T-helper 1 cell treated with Interleukin-12 subunit alpha and Interleukin-12 subunit beta and Interleukin-4 antibody, amounts not matched to agents 30 μg/mL and 1 μg/mL, for 36 hours (primary cell): ENCODE measurements around the gene SCD.
"Not testable (repeated sequence)": the region's sequence is repeated elsewhere in the genome, so short reads cannot be mapped to it uniquely, and the experiment has no call there.

Experiments
- H3K27ac Mint-ChIP-seq: one replicate; pipeline ENCODE4 v1.8.0; 2021; ENCODE audit warnings: mild to moderate bottlenecking, mixed read lengths
- H3K27me3 Mint-ChIP-seq: one replicate; pipeline ENCODE4 v1.8.0; 2021; ENCODE audit warnings: low read depth, mixed read lengths
- H3K36me3 Mint-ChIP-seq: one replicate; pipeline ENCODE4 v1.8.0; 2021; ENCODE audit warnings: low read depth, mixed read lengths
- H3K4me1 Mint-ChIP-seq: one replicate; pipeline ENCODE4 v1.8.0; 2021; ENCODE audit warnings: low read depth, mixed read lengths
- H3K4me3 Mint-ChIP-seq: one replicate; pipeline ENCODE4 v1.8.0; 2021; ENCODE audit warnings: mild to moderate bottlenecking, moderate library complexity, mixed read lengths
- H3K9me3 Mint-ChIP-seq: one replicate; pipeline ENCODE4 v1.8.0; 2021; ENCODE audit warnings: mixed read lengths

Gene SCD

DNA sequence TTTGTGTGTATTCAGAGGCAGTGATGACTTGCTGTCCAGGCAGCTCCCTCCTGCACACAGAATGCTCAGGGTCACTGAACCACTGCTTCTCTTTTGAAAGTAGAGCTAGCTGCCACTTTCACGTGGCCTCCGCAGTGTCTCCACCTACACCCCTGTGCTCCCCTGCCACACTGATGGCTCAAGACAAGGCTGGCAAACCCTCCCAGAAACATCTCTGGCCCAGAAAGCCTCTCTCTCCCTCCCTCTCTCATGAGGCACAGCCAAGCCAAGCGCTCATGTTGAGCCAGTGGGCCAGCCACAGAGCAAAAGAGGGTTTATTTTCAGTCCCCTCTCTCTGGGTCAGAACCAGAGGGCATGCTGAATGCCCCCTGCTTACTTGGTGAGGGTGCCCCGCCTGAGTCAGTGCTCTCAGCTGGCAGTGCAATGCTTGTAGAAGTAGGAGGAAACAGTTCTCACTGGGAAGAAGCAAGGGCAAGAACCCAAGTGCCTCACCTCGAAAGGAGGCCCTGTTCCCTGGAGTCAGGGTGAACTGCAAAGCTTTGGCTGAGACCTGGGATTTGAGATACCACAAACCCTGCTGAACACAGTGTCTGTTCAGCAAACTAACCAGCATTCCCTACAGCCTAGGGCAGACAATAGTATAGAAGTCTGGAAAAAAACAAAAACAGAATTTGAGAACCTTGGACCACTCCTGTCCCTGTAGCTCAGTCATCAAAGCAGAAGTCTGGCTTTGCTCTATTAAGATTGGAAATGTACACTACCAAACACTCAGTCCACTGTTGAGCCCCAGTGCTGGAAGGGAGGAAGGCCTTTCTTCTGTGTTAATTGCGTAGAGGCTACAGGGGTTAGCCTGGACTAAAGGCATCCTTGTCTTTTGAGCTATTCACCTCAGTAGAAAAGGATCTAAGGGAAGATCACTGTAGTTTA lies 15.8 kb downstream of the SCD start:
- H3K4me3 Mint-ChIP-seq, result no peak overlapping the region
- peaks cover 41% of the 10 kb centered on the region for H3K4me1 Mint-ChIP-seq
- no peaks in the 10 kb centered on the region for H3K27me3 Mint-ChIP-seq
- peak overlapping the region; percentile 21 for H3K27ac Mint-ChIP-seq
- no peaks in the 10 kb centered on the region for H3K9me3 Mint-ChIP-seq
- H3K36me3 Mint-ChIP-seq, result peaks cover 53% of the 10 kb centered on the region

DNA sequence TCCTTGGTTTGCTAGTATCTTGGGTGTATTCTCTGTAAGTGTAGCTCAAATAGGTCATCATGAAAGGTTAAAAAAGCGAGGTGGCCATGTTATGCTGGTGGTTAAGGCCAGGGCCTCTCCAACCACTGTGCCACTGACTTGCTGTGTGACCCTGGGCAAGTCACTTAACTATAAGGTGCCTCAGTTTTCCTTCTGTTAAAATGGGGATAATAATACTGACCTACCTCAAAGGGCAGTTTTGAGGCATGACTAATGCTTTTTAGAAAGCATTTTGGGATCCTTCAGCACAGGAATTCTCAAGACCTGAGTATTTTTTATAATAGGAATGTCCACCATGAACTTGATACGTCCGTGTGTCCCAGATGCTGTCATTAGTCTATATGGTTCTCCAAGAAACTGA lies 17.1 kb downstream of the SCD start:
- no peaks in the 10 kb centered on the region for H3K27me3 Mint-ChIP-seq
- no peaks in the 10 kb centered on the region for H3K9me3 Mint-ChIP-seq
- no peak overlapping the region for H3K4me3 Mint-ChIP-seq
- peaks cover 37% of the 10 kb centered on the region for H3K4me1 Mint-ChIP-seq
- H3K27ac Mint-ChIP-seq, result no peak overlapping the region
- H3K36me3 Mint-ChIP-seq, result peaks cover 49% of the 10 kb centered on the region

DNA sequence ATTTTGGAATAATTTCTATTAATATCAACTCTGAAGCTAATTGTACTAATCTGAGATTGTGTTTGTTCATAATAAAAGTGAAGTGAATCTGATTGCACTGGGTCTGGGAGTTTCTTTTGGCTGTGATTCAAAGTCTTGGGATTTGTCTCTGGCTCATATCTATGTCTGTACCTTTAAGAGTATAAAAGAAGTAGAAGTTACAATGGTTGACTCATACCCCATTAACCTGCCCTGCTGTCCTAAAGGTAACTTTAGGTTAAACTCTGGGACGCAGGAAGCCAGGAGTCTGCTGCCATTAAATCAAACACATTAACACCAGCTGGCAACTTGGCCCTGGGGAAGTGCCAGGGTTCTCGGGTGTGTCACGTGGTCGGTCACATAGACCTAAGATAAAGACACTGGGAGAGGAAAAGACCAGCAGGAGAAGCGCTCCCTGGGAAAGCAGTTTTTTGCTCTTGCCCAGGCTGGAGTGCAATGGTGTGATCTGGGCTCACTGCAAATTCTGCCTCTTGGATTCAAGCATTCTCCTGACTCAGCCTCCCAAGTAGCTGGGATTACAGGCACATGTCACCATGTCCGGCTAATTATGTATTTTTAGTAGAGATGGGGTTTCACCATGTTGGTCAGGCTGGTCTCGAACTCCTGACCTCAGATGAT lies 17.8 kb downstream of the SCD start:
- peaks cover 42% of the 10 kb centered on the region for H3K36me3 Mint-ChIP-seq
- peaks cover 39% of the 10 kb centered on the region for H3K4me1 Mint-ChIP-seq
- no peak overlapping the region for H3K4me3 Mint-ChIP-seq
- peak overlapping the region; percentile 12 for H3K27ac Mint-ChIP-seq
- H3K9me3 Mint-ChIP-seq, result no peaks in the 10 kb centered on the region
- H3K27me3 Mint-ChIP-seq, result no peaks in the 10 kb centered on the region

DNA sequence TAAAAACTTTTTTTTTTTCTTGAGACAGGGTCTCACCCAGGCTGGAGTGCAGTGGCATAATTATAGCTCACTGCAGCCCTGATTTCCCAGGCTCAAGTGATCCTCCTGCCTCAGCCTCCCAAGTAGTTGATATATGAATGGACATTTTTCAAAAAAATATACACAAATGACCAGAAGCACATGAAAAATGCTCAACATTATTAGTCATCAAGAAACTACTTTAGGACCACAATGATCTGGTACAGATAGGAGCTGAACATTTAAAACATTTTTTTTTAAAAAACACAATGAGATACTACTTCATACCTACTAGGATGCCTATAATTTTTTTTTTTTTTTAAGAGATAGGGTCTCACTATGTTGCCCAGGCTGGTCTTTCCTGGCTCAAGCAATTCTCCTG lies 21.7 kb downstream of the SCD start:
- H3K36me3 Mint-ChIP-seq, result peaks cover 9% of the 10 kb centered on the region
- peaks cover 39% of the 10 kb centered on the region for H3K4me1 Mint-ChIP-seq
- H3K27me3 Mint-ChIP-seq, result no peaks in the 10 kb centered on the region
- no peaks in the 10 kb centered on the region for H3K9me3 Mint-ChIP-seq
- H3K27ac Mint-ChIP-seq, result no peak overlapping the region
- H3K4me3 Mint-ChIP-seq, result no peak overlapping the region

DNA sequence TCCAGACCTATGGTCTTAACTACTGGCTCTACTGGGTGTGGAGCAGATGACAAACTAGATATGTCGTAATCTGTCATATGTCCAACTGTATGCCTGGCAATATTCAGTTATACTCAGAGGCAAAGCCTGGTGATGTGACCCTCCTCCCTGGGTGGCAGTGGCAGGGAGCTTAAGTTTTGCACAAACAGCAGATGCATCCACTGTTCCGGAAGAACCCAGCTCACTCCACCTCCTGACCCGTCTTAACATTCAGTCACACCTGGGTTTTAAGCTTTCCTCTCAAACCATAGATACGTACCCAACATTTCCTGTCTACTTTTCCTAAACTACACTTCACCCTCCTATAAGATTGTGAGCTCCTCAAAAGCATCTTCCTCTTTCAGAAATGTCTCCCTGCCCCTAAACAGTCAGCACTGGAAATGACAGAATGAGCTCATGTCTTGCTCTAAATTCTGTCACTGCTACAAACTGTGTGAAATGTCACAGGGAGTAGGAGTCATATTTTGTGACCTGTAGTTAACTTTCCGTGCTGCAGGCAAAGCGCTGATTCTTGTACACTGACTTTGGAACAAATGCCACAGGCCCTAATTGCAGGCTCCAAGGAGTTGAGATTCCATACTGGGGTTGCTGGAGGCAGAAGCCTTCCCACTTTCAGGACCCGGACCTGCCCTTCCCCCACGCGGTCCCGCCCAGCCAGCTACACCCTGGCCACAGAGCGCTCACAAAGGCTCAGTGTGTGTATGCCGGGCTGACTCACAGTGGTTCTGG lies 23.9 kb downstream of the SCD start:
- H3K4me3 Mint-ChIP-seq, result peak overlapping the region; percentile 68
- no peaks in the 10 kb centered on the region for H3K9me3 Mint-ChIP-seq
- no peaks in the 10 kb centered on the region for H3K27me3 Mint-ChIP-seq
- H3K27ac Mint-ChIP-seq, result peak overlapping the region; percentile 95
- peaks cover 3% of the 10 kb centered on the region for H3K36me3 Mint-ChIP-seq
- H3K4me1 Mint-ChIP-seq, result peaks cover 36% of the 10 kb centered on the region

DNA sequence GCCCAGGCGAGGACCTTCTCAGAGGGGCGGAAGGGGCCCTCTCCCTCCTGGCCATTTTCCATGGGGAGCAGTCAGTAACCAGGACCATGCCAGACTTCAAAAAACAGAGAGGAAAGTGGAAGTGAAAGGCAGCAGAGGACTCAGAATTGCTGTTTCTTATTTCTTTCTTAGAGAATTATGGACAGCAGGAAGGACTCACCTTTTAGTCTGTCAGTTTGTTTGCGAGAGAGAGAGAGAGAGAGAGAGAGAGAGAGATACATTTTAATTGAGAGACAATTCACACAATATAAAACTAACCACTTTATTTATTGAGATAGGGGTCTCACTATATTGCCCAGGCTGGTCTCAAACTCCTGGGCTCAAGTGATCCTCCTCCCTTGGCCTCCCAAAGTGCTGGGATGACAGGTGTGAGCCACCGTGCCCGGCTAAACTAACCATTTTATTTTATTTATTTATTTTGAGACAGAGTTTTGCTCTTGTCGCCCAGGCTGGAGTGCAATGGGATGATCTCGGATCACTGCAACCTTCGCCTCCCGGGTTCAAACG lies 24.5 kb downstream of the SCD start:
- Mint-ChIP-seq H3K36me3 (peaks cover 3% of the 10 kb centered on the region), H3K27me3 (no peaks in the 10 kb centered on the region), H3K9me3 (no peaks in the 10 kb centered on the region), H3K27ac (peak overlapping the region; percentile 95), H3K4me3 (peak overlapping the region; percentile 68), H3K4me1 (peaks cover 36% of the 10 kb centered on the region)

DNA sequence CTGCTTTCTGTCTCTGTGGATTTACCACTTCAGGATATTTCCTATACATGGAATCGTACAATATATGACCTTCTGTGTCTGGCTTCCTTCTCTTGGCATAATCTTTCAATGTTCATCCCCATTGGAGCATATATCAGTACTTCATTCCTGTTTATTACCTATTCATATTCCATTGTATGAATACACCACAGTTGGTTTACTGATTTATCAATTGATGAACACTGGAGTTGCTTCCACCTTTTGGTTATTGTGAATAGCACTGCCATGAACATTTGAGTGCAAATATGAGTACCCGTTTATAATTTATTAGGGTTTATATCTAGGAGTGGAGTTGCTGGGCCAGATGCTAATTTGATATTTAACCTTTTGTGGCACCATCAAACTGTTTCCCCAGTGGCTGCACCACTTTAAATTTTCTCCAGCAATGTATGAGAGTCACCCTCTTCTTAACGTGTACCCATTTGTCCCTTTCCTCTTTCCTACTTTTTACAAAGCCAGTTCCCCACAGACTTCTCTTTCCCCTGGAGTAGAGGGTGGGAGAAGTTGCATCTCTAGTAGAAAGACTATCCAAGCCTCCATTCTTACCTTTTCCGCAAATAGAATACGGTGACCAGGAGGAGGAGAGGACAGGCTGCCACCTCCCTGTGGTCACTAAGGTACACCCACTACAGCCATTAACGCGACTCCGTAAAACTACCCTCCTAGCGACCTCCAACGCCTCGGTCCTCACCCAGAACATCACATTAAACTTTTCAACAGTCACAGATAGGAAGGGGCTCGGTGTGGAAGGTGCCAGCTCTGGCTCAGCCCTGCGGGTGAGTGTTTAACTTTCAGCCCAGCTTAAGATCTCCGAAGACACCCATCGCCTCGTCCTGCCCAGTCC lies 25.6 kb downstream of the SCD start:
- peaks cover 1% of the 10 kb centered on the region for H3K36me3 Mint-ChIP-seq
- no peak overlapping the region for H3K4me3 Mint-ChIP-seq
- no peaks in the 10 kb centered on the region for H3K9me3 Mint-ChIP-seq
- no peak overlapping the region for H3K27ac Mint-ChIP-seq
- H3K27me3 Mint-ChIP-seq, result no peaks in the 10 kb centered on the region
- H3K4me1 Mint-ChIP-seq, result peaks cover 33% of the 10 kb centered on the region

DNA sequence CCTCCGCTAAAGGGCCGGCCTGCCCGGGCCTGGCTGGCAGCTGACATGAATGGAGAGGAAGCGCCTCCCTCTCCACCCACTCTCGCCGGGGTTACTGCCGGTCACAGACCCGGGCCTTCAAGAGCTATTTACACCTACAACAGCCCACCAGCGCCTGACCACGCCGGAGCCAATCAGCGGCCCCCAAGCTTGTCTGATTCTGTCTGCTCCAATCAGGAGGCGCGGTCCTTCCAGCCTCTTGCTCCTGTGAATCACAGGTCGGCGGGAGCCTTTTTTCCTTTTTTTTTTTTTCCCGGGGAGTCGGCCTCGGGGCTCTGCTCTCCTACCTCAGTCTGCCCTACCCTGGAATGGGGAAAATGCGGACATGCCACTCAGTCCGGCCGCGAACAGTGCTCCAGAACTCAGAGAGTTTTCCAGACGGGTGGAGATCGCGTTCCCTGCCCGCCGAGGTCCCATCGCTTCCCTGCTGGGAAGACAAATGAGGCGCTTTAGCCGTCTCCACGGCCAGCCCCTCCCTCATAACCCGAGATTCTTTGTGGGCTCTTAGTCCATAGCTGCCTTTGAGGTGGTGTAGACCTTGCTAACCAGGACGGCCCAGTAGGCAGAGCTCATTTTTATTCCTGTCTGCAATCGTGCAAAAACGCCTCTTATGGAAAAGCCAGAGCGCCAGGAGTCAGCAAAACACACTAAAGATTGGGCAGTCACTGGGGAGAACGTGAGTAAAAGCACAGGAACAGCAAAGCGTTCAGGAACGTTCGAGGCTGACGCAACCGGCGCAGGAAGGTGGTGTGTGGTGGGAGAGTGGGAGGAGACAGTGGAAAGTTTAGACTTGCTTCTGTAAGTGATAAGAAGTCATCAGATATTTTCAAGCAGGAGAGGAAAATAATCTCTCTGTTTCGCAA lies 26.5 kb downstream of the SCD start:
- Mint-ChIP-seq H3K36me3 (peaks cover 1% of the 10 kb centered on the region), H3K4me3 (no peak overlapping the region), H3K4me1 (peaks cover 38% of the 10 kb centered on the region), H3K9me3 (no peaks in the 10 kb centered on the region), H3K27me3 (no peaks in the 10 kb centered on the region), H3K27ac (no peak overlapping the region)

DNA sequence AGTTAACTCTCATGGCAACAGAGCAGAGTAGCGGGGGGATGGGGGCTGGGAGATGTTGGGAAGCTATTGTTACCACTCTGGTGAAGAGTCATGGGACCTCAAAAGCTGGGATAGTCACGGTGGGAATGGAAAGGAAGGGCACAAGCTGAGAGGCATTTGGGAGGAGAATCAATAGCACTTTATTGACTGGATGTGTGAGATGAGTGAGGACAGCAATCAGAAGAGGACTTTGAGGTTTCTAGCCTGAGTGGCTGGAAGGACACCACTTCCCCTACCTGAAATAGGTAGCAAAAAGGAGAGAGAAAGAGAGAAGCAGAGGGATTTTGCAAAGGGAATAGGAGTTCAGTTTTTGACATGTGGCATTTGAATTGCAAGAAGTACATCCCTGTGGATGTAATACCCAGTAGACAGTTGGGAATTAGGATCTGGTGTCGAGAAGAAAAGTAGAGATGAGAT lies 27.2 kb downstream of the SCD start:
- H3K36me3 Mint-ChIP-seq, result no peaks in the 10 kb centered on the region
- no peak overlapping the region for H3K27ac Mint-ChIP-seq
- H3K4me1 Mint-ChIP-seq, result peaks cover 37% of the 10 kb centered on the region
- no peaks in the 10 kb centered on the region for H3K9me3 Mint-ChIP-seq
- H3K27me3 Mint-ChIP-seq, result no peaks in the 10 kb centered on the region
- H3K4me3 Mint-ChIP-seq, result no peak overlapping the region

DNA sequence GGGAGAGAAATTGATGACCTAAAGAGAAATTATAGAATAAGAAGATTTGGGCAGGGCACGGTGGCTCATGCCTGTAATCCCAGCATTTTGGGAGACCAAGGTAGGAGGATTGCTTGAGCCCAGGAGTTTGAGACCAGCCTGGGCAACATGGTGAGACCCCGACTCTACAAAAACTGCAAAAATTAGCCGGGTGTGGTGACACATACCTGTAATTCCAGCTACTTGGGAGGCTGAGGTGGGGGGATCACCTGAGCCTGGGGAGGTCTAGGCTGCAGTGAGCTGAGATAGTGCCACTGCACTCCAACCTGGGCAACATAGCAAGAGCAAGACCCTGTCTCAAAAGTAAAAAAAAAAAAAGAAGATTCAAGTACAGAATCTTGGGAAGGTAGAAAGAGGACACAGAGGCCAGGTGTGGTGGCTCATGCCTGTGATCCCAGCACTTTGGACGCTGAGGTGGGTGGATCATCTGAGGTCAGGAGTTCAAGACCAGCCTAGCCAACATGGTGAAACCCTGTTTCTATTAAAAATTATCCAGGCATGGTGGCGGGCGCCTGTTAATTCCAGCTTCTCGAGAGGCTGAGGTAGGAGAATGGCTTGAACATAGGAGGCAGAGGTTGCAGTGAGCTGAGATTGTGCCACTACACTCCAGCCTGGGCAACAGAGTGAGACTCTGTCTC lies 27.8 kb downstream of the SCD start:
- Mint-ChIP-seq H3K4me1 (peaks cover 33% of the 10 kb centered on the region), H3K4me3 (peak overlapping the region; percentile 48), H3K27ac (peak overlapping the region; percentile 22)
- H3K9me3 Mint-ChIP-seq, H3K36me3 Mint-ChIP-seq, H3K27me3 Mint-ChIP-seq: not testable (repeated sequence)

DNA sequence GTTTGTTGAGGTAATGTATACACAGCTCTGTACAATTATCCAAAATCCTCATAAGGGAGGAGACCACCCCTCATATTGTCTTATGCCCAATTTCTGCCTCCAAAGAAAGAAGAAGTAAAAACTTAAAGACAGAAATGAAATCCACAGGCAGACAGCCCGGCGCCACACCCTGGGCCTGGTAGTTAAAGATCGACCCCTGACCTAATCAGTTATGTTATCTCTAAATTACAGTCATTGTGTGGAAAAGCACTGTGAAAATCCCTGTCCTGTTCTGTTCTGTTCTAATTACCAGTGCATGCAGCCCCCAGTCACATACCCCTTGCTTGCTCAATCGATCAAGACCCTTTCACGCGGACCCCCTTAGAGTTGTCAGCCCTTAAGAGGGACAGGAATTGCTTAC lies 29.6 kb downstream of the SCD start:
- not testable (repeated sequence) for H3K4me3 Mint-ChIP-seq, H3K27ac Mint-ChIP-seq, H3K9me3 Mint-ChIP-seq, H3K27me3 Mint-ChIP-seq, H3K36me3 Mint-ChIP-seq
- peaks cover 15% of the 10 kb centered on the region for H3K4me1 Mint-ChIP-seq

DNA sequence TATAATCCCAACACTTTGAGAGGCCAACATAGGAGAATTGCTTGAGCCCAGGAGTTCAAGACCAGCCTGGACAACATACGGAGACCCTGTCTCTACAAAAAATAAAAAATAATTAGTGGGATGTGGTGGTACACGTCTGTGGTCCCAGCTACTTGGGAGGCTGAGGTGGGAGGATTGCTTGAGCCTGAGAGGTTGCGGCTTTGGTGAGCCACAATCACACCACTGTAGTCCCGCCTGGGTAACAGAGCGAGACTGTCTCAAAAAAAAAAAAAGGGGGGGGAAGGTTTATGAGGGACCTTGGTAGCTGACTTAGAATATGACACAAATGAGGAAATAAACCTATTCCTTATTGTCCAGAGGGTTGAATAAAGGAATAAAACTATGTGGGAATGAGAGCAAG lies 30.8 kb downstream of the SCD start:
- H3K4me1 Mint-ChIP-seq, result peaks cover 17% of the 10 kb centered on the region
- H3K27ac Mint-ChIP-seq, result no peak overlapping the region
- H3K9me3 Mint-ChIP-seq, result no peaks in the 10 kb centered on the region
- peaks cover 18% of the 10 kb centered on the region for H3K36me3 Mint-ChIP-seq
- H3K4me3 Mint-ChIP-seq, result no peak overlapping the region
- H3K27me3 Mint-ChIP-seq, result no peaks in the 10 kb centered on the region
